ENCODE measurements around the gene SMPDL3A.

The SMPDL3A gene

DNA sequence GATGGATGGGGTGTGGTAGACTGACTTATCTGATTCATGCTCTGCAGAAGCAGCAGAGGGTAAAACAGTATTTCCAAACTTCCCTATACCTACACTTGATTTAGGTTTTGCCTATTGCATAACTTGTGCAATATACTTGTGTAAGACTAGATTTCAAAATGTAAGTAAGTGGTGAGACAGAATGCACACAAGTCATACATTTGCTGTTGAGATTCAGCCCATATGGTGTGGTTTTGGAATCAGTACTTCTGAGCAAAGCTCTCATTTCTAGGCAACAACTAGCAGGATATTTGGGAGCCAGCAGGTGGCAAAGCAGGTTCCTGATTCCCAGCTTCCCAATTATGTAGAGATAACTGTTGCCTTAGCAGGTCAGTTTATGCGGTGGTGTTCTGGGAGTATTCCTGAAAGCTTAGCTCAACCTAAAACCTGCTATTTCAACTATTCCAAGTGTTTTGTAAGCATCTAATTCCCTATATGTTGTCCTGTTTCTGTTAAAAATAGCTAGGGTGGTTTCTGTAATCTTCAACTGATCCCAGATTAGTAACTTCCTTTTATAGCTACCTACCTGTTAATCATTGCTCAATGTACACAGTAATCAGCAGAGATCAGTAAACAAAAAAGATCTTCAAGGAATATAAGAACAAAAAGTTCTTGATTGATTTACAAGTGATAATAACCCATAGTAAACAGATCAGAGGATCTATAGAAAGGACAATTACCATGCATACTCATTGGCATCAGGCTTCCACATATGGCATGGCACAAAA lies 18.0 kb upstream of the SMPDL3A start:
- DNase-seq: peak; percentile 27
- in situ Hi-C loops (cut with MboI; ENCODE audit: low pct_unique_long_range_greater_than_20kb, low sequenced_read_pairs): no loop called here

DNA sequence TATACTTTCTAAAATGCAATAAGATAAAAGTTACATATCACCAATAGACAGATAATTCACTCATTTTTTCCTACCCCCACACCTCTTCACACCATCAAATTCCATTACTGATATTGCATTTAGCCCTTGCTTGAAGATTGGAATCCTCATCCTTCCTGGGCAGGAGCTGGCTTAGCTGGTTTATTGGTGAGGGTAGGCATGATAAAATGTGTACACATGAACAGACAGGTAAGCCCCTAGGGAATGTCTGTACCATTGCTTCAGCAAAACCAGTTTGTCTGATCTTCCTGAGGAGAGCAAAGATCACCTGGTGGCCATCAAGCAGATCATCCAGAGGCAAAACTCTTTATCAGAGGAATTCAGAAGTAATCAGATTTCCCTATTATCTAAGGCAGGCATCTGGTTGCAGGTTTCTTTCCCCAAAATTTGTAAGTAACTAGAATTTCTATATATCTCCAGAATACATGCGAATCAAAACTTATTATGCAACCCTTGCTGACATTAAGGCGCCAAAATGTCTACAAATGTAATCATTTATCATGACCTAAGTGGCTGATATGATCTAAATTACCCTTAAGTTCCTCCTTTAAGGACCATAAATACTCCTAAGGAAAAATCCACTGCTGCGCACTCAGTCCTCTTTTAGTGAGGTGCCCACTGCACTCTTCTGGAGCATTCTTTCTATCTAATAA lies 16.2 kb upstream of the SMPDL3A start:
- peak; percentile 28 for DNase-seq
- in situ Hi-C loops (cut with MboI; ENCODE audit: low pct_unique_long_range_greater_than_20kb, low sequenced_read_pairs): no loop called here

DNA sequence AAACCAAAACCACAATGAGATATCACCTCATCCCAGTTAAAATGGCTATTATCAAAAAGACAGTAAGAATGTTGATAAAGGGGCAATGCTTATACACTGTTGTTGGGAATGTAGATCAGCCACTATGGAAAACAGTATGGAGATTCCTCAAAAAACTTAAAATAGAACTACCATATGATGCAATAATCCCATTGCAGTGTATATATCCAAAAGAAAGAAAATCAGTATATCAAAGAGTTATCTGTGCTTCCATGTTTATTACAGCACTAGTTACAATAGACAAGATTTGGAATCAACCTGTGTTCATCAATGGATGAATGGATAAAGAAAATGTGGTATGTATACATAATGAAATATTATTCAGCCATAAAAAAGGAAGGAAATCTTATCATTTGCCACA lies 13.1 kb upstream of the SMPDL3A start:
- no peak for DNase-seq
- in situ Hi-C loops (cut with MboI; ENCODE audit: low pct_unique_long_range_greater_than_20kb, low sequenced_read_pairs): no loop called here

DNA sequence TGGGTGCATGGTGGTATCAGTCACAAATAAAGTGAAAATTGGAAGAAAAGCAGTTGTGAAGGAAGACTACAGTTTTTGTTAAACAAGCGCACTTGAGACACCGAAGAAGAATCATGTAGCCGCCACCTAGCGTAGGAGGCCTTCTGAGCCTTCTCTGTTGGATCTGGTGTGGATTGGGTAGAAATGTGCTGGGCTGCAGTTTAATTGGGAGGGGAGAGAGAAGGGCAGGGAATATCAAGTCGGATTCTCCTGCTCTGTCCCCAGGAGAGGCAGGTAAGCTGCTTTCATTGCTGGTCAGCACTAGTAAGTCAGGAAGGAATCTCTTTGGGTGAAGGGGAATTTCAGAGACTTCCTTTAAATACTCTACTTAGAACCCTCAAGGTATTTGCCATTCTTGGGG lies 10.8 kb upstream of the SMPDL3A start:
- no peak for DNase-seq
- in situ Hi-C loops (cut with MboI; ENCODE audit: low pct_unique_long_range_greater_than_20kb, low sequenced_read_pairs): no loop called here

DNA sequence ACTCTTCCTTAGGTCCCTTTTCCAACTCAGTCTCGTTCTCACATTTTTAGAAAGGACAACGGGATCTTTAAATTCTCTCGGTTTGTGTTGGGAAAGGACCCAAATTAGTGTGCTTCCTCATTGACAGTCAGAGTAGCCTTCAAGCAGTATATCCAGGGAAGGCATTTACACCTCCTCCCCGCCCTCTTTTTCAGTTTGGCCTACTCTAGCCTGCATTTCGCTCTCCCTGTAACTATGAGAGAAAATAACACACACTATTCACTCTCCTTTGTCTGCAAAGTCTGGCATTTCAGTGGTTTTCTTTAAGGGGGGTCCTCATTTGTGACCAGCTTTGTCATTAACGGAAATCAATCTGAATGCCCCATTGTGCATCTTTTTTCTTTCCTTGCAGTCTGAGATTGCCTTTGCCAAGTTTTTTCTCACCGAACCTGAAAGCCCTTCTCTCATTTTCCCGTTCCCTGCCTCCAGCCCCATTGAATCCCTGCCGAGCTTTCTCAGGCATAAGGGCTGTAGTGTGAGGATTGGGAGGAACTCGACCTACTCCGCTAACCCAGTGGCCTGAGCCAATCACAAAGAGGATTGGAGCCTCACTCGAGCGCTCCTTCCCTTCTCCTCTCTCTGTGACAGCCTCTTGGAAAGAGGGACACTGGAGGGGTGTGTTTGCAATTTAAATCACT lies 9.9 kb upstream of the SMPDL3A start:
- DNase-seq: no peak
- in situ Hi-C loops (cut with MboI; ENCODE audit: low pct_unique_long_range_greater_than_20kb, low sequenced_read_pairs): no loop called here

DNA sequence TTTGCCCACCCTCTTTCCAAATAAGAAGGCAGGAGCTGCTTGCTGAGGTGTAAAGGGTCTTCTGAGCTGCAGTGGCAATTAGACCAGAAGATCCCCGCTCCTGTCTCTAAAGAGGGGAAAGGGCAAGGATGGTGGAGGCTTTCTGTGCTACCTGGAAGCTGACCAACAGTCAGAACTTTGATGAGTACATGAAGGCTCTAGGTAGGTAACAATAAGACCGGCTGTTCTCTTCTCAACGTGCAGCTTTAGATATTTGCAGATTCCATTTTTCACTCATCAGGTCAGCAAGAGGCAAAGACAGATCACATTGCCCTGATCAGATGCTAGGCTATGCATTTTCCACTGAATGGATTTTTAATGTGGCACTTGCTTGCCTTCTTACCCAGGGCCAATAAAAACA lies 9.4 kb upstream of the SMPDL3A start, which contains the start of gene FABP7:
Gene FABP7 (plus strand): TSS at position 50 of the 400 bp plus-strand sequence. CDS start 79 bp downstream, at position 129.
- DNase-seq: no peak
- in situ Hi-C loops (cut with MboI; ENCODE audit: low pct_unique_long_range_greater_than_20kb, low sequenced_read_pairs): no loop called here

DNA sequence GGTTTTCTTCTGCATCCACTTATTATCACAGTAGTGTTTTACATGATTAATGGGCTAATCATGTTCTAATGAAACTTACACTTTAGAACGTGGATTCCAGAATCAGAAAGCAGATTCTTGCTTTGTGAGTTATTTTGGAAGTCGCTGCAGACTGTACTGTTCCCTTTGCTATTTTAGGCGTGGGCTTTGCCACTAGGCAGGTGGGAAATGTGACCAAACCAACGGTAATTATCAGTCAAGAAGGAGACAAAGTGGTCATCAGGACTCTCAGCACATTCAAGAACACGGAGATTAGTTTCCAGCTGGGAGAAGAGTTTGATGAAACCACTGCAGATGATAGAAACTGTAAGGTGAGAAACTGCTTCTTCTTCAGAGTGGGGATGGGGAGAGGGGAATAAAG lies 8.9 kb upstream of the SMPDL3A start:
- in situ Hi-C loops (cut with MboI; ENCODE audit: low pct_unique_long_range_greater_than_20kb, low sequenced_read_pairs): no loop called here
- DNase-seq: no peak

DNA sequence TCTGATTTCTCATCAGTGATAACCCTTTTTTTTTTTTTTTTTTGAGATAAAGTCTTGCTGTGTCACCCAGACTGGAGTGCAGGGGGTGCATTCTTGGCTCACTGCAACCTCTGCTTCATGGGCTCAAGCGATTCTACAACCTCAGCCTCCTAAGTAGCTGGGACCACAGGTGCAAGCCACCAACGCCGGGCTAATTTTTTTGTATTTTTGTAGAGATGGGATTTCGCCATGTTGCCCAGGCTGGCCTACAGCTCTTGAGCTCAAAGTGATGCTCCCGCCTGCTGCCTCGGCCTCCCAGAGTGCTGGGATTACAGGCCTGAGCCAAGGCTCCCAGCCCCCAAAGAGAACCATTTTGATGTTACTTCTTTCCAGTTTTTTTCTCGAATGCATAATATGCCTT lies 7.3 kb upstream of the SMPDL3A start:
- in situ Hi-C loops (cut with MboI; ENCODE audit: low pct_unique_long_range_greater_than_20kb, low sequenced_read_pairs): no loop called here
- DNase-seq: no peak

DNA sequence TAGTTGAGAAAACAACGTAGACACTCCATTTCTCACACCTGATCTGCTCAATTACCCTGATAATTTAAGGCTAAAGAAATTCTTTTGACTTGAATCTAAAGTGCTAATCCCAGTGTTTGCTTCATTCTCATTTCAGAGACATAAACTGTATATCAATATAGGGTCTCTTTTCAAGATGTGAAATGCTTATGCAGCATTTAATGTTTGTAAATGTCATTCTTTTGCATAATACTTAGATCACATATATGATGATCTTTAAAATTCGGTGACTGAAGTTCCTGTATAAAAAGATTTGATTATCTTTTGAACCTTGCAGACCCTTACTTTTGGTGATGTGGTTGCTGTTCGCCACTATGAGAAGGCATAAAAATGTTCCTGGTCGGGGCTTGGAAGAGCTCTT lies 5.7 kb upstream of the SMPDL3A start:
- no peak for DNase-seq
- in situ Hi-C loops (cut with MboI; ENCODE audit: low pct_unique_long_range_greater_than_20kb, low sequenced_read_pairs): no loop called here

DNA sequence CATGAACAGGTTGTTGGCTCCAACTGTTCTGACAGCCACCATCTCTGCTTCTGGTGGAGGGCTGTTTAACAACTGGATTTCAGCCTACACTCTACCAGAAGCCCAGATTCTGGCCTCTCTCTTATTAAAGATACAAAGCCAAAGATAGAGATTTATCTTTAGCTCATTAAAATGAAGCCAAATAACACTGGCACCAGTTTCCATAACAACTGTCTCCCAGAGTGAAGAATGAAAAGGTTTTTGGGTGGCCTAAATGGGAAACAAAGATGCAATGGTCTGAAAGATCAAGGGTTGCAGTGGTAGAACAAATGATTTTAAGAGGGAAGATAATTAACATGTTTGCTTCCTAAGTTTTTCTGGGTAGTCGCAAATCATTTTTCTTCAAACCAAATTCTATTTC lies 3.2 kb upstream of the SMPDL3A start:
- in situ Hi-C loops (cut with MboI; ENCODE audit: low pct_unique_long_range_greater_than_20kb, low sequenced_read_pairs): no loop called here

DNA sequence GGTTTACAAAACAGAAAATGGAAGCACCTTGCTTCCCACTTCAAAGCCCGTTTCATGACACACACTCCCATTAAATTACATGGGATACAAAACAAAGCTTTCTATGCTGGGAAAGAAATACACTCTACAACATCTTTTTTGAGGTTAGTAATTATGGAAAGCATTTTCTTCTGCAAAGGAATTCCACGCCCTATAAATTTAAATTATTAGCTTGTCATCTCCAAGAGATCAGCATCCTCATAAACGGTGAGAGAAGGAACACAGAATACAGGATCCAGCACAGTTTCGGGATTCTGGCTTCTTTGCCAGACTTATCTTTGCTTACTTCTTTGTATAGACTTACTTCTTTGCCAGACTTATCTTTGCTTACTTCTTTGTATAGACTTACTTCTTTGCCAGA lies 1.3 kb upstream of the SMPDL3A start:
- in situ Hi-C loops (cut with MboI; ENCODE audit: low pct_unique_long_range_greater_than_20kb, low sequenced_read_pairs): no loop called here

More for the DNA sequence above, 3.2 kb upstream of the SMPDL3A start:
- no peak for DNase-seq

DNA sequence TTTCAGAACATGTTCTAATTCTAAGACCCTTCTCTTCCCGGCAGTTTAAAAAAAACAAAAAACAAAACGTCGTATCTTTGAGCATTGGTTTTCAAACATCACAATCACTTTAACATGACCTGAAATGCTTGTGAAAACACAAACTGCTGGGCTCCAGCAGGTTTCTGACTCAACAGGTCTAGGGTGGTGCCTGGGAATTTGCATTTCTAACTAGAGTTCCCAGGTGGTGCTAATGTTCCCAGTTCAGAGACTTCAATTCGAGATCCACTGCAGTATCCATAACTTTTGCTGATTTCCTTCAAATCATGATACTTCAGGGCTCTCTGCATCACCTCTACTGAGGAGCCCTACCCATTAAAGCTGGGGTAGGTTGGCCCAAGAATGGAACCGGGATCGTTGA lies 850 bp upstream of the SMPDL3A start:
- in situ Hi-C loops (cut with MboI; ENCODE audit: low pct_unique_long_range_greater_than_20kb, low sequenced_read_pairs): no loop called here
- no peak for DNase-seq

More for the DNA sequence above, 1.3 kb upstream of the SMPDL3A start:
- no peak for DNase-seq

DNA sequence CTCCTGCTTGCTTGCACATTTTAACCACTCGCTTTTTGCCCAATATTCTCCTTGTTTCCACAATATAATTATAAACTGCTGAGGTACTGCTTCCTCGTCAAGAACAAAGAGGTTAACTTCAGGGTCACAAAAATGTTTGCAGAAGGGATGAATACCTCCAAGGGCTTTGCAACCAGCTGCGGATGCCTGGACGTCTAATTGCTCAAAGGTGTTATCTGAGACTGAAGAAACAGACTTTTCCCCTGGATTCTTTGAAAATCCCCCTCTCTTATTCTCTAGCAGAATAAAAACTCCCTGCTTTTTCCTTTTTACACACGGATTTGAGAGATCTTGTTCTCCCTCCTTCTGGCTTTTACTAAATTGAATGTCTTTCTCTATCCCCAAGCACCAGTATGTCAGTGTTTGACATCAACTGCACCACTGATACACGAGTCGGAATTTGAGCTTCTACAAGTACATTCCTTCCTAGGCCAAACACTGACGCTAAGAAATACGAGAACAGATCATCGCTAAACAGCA lies 336 bp upstream of the SMPDL3A start:
- in situ Hi-C loops (cut with MboI; ENCODE audit: low pct_unique_long_range_greater_than_20kb, low sequenced_read_pairs): no loop called here
- DNase-seq: no peak

DNA sequence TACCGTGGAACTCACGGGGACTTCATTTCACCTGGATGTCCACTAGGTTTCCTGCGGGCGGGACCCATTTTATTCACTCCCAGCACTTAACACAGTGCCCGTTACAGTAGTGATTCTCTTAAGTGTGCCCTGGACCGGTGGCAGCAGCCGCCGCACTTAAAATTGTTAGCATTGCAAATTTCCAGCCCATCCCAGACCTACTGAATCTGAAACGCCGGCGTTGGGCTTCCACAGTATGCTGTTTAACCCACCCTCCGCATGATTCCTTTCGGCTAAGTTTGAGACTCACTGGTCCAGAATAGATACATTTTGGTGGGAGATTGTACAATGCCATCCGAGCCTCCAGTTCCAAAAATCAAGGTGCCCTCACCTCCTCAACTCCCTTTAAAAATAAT lies 967 bp downstream of the SMPDL3A start:
- peak; percentile 65 for DNase-seq
- in situ Hi-C loops (cut with MboI; ENCODE audit: low pct_unique_long_range_greater_than_20kb, low sequenced_read_pairs): no loop called here

DNA sequence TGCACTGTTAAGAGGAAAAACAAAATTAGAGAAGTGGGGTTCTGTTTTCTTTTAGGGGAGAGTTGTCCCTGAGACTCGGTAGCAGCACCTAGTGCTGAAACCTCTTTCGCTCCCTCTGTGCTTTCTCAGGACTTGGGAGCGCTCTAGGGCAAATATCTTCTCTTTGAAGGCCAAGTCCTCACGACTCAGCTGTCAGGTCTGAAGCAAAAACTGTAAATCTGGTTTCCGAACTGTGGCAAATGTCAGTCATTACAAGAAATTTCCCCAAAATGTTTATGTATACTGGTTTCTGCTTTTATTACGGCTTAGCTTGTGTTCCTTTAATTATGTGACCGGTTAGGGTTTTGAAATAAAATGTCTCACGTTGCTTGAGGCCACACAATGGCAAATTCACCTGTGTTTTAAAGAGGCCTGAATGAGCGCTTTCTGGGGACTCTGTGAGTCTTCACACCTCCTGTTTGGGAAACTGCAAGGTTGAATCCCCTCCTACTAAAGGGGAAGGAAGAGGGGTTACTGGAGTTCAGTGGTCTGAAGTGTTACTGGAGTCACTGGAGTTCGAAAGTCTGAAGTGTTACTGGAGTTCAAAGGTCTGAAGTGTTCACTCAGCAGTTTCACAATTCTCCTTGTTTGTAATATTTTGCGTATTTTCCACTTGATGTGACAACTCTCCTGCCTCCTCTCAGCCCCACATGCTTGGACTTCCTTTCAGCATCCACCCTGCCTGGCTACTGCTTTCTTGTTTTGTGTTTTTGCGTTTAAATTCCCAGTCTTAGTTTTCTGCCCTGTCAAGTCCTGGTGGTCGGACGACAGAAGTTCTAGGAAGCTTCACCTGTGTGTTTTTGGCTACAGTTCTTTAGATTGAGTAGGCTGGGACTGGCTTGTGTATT lies 1.6 kb downstream of the SMPDL3A start:
- DNase-seq: peak; percentile 36
- in situ Hi-C loops (cut with MboI; ENCODE audit: low pct_unique_long_range_greater_than_20kb, low sequenced_read_pairs): no loop called here

DNA sequence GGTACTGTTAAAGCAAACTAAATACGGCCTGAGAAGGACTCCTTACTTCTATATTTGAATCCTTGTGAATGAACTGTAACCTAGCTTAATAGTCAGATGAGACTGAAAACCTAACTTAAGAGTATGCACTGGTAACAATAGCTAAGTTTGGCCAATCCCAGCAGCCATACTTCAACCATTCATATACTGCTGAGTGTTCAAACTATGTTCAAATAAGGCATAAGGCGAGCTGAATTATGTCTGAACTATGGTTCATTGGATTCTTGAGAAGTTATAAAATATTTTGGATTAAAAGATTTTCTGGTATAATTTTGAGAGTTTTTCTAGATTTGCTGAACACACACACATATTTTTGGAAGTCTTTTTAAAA lies 2.2 kb downstream of the SMPDL3A start:
- in situ Hi-C loops (cut with MboI; ENCODE audit: low pct_unique_long_range_greater_than_20kb, low sequenced_read_pairs): no loop called here
- no peak for DNase-seq

DNA sequence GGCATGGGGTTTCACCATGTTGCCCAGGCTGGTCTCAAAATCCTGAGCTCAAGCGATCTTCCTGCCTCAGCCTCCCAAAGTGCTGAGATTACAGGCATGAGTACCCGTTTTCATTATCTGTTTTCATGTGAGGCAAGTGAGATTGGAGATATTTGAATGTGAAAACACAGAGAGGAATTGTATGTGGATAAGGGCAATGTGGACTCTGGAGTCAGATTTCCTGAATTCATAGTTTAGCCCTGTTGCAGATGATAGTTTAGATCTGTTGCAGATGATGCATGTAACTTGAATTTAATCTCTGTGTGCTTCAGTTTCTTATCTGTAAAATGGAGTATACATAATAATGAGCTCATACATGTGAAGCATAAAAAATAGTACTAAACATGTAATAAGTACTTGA lies 3.7 kb downstream of the SMPDL3A start:
- in situ Hi-C loops (cut with MboI; ENCODE audit: low pct_unique_long_range_greater_than_20kb, low sequenced_read_pairs): no loop called here

DNA sequence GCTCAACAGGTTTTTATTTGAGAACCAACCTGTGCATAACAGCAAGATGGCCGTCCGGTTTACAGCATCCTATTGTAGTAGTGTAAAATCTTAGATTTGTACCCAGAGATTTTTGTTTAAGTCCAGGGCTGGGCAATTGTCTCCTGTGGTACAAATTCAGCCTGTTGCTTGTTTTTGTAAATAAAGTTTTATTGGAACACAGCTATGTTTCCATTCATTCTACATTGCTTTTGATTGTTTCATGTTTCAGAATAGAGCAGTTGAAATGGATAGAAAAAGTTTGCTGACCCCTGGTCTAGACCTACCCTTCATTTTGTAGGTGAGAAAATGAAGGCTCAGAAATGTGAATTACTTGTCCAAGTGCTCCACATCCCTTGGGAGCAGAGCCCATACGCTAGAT lies 8.5 kb downstream of the SMPDL3A start:
- in situ Hi-C loops (cut with MboI; ENCODE audit: low pct_unique_long_range_greater_than_20kb, low sequenced_read_pairs): no loop called here
- no peak for DNase-seq

More for the DNA sequence above, 3.7 kb downstream of the SMPDL3A start:
- DNase-seq: no peak

DNA sequence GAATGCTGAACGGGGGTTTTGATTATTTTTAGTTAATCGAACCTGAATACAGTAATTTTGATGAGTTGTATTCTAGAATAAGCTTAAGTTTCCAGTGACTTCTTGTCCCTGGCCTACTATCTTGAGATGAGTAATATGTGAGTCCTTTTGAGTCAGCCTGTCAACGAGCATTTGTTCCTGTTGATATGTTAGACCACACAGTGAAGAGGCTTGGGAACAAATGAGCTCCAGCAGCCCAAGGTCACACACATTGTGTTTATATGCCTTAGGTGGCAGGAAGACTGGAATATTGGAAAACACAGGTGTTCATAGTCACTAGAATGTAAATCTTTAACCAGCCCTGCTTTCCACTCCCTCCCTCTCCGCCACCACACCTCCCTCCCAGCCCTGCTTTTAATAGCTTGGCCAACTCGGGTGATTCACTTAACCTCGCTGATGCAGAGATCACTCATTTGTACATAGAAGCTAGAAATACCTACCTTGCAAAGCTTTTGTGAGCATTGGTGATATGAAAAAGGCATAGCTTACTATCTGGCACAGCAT lies 9.1 kb downstream of the SMPDL3A start:
- in situ Hi-C loops (cut with MboI; ENCODE audit: low pct_unique_long_range_greater_than_20kb, low sequenced_read_pairs): no loop called here
- no peak for DNase-seq
